CD4-positive, alpha-beta T cell treated with Interleukin-17A for 4 hours (primary cell): Measurements from ENCODE around the gene KATNBL1.
"Not testable (repeated sequence)": the region's sequence is repeated elsewhere in the genome, so short reads cannot be mapped to it uniquely, and the experiment has no call there.

Experiments used
- DNase-seq: peaks from one replicate; pipeline ENCODE4 v3.0.0-alpha.2; 2020; ENCODE audit warnings: mixed read lengths

The KATNBL1 gene

DNA sequence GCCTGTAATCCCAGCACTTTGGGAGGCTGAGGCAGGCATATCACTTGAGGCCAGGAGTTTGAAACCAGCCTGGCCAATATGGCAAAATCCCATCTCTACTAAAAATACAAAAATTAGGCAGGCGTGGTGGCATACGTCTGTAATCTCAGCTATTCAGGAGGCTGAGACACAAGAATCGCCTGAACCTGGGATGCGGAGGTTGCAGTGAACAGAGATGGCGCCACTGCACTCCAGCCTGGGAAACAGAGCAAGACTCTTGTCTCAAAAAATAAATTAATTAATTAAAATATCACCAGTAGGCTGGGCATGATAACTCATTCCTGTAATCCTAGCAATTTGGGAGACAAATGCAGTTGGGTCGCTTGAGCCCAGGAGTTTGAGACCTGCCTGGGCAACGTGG, 16.6 kb downstream of the KATNBL1 start:
- DNase-seq: not testable (repeated sequence)

DNA sequence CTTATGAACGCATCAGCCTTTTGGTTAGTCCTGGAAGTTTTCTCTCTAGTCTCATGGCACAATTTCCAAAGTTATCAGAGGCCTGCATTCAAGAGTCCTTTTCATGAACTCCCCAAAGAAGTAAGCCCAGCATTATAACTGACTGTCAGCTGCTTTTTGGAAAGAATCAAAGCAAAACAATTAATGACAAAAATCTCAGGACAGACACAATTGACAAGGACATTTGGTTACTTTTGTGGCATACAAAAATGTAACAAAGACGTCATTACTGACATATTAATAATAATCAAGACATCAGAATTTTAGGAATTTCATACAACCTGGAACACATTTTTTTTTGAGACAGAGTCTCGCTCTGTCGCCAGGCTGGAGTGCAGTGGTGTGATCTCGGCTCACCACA, 21.2 kb downstream of the KATNBL1 start:
- no peak for DNase-seq

DNA sequence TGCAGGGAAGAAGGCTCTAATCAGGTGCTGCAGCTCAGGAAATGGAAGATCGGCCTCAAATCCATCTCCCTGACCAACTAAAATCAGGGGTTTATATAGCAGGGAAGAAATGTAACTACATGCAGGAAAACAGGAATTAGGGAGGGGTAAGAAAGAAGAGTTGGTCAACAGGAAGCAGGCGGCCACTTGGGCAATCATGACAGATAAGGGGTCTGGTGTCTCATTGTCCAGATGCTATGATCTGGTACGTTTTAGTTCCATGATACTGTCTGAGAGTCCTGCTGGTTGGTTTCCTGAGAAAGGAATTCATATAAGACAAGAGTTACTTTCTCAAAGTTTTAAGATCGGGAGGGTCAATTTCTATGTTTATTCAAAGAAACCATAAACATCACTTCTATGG, 24.2 kb downstream of the KATNBL1 start:
- DNase-seq: no peak

DNA sequence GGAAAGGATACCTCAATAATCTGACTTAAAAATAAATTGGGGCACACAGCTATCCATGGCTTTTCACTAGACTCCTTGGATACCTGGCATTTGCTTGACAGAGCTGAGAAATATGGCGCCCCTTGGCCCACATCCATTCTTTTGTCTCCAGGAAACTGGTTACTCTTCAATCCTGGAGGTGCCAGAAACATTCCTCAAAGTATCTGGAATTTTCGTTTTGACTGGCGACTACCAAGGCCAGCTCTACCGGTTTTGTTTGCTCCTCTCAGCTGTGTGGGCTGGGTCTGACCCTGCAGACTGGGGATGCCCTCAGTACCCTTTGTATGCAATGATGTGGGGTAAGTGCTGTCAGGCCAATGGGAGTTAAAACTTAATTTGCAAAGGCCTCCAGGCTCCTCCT, 27.0 kb downstream of the KATNBL1 start:
- no peak for DNase-seq

DNA sequence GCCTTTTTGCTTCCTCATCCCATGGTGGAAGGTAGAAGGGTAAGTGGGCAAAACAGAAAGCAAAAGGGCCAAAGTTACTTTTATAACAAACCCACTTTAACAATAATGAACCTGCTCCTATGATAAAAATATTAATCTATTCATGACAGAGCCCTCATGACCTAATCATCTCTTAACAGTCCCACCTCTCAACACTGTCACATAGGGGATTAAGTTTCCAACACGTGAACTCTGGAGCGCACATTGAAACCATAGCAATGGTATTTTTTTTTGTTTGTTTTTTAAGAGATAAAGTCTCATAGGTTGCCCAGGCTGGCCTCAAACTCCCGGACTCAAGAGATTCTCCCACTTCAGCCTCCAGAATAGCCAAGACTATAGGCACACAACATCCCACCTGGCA, 30.7 kb downstream of the KATNBL1 start:
- no peak for DNase-seq

DNA sequence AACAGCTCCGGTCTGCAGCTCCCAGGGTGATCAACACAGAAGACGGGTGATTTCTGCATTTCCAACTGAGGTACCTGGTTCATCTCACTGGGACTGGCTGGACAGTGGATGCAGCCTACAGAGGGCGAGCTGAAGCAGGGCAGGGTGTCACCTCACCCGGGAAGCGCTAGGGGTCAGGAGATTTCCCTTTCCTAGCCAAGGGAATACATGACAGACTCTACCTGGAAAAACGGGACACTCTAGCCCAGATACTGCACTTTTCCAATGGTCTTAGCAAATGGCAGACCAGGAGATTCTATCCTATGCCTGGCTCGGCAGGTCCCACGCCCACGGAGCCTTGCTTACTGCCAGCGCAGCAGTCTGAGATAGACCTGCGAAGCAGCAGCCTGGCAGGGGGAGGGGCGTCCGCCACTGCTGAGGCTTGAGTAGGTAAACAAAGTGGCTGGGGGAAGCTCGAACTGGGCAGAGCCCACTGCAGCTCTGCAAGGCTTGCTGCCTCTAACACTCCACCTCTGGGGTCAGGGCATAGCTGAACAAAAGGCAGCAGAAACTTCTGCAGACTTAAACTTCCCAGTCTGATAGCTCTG, 43.8 kb downstream of the KATNBL1 start:
- DNase-seq: not testable (repeated sequence)

DNA sequence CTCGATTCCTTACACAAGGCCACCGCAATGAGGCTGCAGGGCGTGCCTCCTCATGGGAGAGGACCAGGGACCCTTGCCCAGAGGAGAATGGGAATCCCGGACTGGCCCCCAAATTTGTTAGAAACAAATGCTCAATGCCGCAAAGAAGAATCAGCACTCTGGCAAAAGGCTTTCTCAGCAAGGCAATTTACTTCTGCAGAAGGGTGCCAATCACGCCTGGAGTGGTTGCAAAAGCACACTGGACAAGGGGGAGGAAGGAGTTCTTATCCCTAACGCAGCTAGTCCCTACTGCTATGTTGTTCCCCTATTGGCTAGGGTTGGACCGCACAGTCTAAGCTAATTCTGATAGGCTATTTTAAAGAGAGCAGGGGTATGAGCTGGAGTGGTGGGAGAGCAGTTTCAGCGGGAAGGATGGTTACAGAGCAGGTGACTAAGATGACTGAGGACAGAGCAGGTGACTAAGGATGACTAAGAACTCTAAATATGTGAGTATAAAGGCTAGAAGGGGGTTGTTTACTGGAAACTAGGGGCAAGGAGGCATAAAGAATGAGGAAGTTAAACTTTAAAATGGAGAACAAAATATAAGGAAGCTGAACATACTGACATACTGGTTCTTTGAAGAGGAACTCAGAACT, 48.5 kb downstream of the KATNBL1 start:
- no peak for DNase-seq

DNA sequence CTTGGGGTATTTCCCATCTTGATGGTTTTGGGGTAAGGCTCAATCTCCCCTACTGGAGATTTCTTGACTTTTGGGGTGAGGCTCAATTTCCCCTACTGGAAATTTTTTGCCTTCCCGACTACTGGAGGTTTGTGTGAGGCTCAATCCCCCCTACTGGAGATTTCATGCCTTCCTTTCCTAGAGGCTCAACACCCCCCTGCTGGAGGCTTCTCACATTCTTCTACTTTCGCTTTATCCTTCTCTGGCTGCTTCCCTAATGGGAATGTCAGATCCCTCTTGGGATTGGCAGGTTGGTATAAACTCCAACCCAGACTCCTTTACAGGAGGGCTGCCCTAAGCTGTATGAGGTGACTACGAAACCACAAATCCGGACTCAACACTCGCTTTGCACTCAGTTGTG, 49.2 kb downstream of the KATNBL1 start:
- DNase-seq: no peak

DNA sequence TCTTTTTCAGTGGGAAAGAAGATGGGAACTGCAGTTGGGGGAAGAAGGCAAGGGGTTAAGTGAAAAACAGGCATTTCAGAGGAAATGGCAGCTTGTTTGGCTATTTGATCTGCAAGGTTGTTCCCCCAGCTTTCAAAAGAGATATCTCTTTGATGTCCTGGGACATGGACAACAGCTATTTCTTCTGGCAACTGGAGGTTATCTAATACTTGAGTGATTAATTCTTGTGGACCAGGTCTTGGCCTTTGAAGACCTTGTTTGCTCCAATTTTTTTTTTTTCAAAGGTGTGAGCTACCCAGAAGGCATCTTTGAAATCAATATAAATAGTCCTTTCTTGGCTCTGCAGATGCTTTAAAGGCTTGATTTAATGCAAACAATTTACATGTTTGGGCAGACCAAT, 51.5 kb downstream of the KATNBL1 start:
- DNase-seq: no peak

DNA sequence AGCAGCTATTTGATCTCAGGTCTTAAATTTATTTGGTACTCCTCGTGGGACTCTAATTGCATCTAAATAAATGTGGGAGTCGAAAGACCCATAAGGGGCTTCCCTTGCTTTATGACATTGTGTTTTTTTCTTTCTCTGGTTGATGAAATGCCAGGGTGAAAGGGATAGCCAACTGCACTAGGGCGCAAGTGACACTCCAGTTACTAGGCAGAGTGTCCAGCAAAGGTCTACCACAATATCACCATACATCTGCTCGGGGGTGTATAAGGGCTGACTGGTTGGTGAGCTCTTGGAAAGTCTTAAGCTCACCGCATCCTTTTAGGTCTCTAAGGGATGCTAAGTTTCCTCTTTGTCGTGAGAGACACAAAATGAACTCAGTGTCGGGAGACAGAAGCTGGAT, 54.0 kb downstream of the KATNBL1 start:
- no peak for DNase-seq

DNA sequence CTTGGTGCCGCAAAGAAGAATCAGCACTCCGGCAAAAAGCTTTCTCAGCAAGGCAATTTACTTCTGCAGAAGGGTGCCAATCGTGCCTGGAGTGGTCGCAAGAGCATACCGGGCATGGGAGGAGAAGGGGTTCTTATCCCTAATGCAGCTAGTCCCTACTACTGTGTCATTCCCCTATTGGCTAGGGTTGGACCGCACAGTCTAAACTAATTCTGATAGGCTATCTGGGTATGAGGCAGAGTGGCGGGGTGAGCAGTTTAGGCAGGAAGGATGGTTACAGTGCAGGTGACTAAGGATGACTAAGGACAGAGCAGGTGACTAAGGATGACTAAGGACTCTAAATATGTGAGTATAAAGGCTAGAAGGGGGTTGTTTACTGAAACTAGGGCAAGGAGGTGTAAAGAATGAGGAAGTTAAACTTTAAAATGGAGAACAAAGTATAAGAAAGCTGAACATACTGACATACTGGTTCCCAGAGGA, 55.1 kb downstream of the KATNBL1 start:
- no peak for DNase-seq

DNA sequence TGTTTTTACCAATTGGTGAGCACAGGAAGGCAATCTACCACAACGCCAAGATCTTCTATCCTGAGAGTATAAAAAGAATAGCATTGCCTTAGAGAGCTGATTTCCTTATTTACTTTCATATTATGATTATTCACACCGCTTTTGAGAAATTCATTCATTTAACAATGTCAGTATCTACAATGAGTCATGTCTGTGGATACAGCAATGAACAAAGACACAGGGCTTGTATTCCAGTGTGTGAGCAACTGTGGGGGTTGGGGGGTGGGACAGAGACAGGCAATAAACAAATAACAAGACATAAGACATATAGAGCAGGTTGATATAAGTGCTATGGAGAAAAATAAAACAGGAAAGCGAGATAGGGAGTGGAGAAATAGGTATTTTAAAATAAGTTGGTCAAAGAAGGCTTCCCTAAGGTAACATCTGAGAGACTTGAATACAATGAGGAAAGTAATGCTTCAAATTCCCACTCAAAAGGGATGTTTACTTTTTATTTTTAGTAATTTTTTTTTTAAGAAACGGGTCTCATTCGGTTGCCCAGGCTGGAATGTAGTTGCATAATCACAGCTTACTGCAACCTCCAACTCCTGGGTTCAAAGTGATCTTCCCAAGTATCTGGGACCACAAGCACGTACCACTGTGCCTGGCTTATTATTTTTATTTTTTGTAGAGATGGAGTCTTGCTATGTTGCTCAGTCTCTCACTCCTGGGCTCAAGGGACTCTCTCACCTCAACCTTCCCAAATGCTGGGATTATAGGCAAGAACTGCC, 62.3 kb downstream of the KATNBL1 start:
- no peak for DNase-seq

DNA sequence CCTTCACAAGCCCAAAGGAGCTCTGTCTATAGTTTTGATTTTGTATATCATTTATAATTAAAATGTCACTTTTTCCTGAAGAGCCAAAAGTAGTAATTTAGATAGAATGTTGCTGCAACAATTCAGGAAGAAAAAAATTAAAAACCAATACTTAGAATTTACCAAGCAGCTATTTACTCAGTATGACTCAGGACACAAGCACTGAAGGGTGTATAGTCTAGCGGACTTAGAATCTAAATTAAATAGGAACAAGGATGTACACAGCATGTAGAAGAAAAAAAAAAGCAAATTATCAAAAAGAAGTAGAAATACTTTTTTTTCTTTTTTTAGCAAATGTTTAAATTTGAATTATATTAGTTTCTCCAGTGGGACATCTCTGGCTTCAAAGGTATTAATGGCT, 76.4 kb downstream of the KATNBL1 start:
- DNase-seq: no peak

DNA sequence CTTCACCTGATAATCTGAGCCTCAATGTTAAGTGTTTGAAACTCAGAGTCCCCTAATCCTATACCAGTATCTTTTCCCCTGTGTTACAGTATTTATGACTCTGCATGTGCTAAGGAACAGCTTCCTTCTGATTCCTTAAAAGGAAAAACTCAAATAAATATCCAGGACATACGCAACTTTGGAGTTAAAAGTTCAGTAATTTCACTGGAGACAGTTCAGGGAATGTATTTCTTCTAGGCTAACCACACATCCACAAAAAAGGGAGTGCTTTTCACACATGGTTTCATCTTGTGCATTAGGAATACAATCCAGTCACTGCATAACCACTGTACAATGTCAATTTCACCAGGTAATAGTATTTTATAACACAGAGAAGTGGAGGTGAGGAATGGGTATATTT, 77.0 kb downstream of the KATNBL1 start:
- DNase-seq: no peak

DNA sequence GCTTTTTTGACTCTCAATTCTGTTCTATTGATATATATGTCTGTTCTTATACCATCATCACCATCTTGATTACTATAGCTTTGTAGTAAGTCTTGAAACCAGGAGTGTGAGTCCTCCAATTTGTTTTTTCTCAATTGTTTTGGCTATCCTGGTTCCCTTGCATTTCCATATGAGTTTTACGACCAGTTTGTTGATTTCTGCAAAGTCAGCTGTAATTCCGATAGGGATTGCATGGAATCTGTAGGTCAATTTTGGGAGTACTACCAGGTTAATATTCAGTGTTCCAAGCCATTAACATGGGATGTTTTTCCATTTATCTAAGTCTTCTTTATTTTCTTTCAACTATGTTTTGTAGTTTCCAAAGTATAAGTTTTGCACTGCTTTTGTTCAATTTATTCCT, 81.0 kb downstream of the KATNBL1 start:
- no peak for DNase-seq

DNA sequence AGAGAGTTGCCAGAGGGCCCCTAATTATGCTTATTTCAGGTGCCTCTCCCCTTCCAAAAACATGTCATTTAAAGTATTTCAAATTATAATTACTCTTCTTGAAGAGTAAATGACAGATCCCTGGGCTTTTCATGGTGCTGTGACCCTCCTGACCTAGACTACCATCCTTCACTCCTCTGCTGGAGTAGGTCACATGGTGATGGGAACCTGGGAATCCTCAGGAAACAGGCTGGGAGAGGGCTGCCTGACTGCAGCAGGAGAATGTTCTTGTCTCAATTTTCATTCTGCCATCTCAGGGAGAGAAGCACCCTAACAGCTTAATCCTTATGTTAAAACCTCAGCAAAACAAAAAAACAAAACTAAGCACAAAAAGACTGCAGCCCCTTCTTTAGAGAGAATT, 83.4 kb downstream of the KATNBL1 start:
- DNase-seq: no peak

DNA sequence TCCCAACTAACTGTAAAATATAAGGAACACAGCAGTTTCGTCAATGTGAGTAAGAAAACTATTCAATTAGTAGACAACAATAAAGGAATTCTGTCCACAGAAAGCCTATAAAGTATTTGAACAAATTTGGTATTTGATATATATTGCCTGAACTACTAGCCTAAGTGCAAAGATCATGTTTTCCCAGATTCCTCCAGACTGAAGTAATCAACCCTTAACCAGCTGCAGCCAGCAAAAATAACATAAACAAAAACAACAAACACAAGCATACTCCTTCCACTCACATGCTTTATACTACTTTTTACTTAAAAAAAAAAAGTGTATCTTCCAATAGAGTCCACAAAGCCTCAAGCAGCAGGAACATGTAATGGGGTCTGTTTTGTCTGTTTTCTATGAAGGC, 84.0 kb downstream of the KATNBL1 start:
- no peak for DNase-seq

DNA sequence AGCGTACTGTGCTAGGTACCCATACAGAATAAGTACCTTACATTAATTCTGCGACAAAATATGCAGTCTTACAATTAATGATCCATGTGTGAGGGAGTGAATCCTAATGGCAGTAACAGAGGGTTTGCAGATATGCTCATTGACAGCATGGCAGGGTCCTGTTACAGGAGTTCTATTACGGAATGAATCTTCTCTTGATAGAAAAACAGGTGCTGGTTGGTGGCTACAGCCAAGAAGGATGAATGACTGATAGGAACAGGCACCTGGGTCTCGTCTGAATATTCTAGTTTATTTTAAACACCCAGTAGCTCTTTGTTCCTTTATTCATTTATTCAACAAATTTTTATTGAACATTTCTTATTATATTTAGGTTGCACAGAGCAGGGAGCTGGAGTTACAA, 85.2 kb downstream of the KATNBL1 start:
- no peak for DNase-seq

DNA sequence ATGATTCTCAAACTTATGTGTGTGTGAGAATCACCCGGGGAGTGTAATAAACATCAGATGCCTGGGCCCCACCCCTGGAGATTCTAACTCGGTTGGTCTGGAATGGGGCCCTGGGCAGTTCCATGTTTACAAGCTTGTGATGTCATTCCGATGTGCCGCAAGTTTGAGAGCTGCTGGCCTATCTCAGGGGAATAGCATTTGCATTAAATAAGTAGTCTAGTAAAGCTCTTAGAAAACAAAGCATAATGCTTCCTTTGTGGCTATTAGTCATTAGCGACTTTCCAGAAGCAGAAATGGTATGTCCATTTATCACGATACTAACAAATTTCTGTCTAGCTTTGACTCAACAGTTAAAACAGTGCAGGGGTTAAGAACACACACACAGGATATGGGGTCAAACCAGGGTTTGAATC, 87.1 kb downstream of the KATNBL1 start:
- DNase-seq: no peak

DNA sequence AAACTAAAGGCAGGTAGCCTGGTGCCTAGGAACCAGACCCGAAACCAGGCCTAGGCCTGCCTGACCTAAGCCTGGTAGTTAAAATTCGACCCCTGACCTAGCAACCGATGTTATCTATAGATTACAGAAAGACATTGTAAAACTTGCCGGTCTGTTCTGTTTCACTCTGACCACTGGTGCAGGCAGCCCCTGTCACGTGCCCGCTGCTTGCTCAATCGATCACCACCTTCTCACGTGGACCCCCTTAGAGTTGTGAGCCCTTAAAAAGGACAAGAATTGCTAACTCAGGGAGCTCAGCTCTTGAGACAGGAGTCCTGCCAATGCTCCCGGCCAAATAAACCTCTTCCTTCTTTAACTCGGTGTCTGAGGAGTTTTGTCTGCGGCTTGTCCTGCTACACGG, 88.1 kb downstream of the KATNBL1 start:
- not testable (repeated sequence) for DNase-seq

DNA sequence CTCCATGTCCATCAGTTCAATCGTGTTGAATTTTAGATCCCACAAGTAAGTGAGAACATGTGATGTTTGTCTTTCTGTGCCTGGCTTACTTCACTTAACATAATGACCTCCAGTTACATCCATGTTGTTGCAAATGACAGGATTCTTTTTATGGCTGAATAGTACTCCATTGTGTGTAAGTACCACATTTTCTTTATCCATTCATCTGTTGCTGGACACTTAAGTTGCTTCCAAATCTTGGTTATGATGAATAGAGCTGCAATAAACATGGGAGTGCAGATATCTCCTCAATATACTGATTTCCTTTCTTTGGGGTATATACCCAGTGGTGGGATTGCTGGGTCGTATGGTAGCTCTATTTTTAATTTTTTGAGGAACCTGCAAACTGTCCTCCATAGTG, 89.5 kb downstream of the KATNBL1 start:
- DNase-seq: not testable (repeated sequence)

DNA sequence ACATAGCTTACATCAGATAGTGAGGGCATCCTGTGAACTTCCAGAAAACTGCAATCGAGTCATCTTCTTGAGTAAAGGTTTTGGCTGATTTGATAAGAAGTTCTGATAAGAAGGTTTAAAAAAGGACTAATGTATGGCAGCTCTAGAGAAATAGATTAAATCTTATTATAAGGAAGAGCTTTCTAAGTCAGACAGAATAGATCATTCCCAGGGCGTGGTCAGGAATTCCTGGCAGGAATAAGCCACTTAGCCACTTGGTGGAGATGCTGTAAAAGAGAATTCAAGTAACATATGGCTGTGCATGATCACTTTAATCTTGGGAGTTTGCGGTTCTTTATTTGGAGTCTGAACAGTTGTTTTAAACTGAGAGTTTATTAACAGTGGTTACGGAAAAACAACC, 90.6 kb downstream of the KATNBL1 start:
- DNase-seq: no peak

DNA sequence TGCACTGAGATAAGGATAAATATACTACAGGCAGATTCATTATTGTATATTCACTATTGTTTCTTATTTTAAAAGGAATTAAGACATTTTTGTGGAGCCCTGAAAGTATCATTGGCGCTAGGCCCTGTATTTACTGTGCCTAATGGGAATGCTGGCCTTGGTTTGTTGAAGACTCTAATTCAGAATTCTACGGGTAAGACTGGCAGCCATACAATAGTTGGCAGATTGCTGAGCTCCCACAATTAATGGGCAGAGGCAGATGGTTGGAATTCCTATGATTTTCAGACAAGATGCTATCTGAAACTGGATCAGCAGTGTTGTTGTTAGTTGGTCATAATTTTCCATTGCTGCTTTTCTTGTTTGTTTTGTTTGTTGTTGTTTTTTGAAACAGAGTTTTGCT, 93.3 kb downstream of the KATNBL1 start:
- no peak for DNase-seq

DNA sequence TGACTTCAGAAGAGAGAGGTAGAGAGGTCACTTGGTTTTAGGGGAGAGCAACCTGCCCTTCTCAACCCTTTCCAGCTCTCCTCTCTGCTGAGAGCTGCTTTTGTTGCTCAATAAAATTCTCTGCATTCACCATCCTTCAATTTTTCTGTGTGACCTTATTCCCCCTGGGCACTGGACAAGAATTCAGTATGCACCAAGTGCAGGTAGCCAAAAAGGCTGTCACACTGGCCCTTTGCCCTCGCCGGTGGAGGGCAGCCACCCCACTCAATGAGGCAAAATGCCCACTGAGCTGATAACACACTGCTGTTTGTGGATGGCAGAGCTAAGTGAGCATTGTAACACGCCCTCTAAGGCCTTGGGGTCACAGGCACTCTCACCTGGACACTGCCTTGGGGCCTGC, 95.2 kb downstream of the KATNBL1 start:
- no peak for DNase-seq
